ENCODE results near the gene SAMD11.

SAMD11 gene

GRCh38 chr1:917466-918091 is 6.1 kb upstream of the SAMD11 start:
- DNase-seq = no peak

- no peak for DNase-seq
Measured at GRCh38 chr1:918353-918752, 5.4 kb upstream of the SAMD11 start.

- no peak for DNase-seq
Measured at GRCh38 chr1:918843-919242, 4.9 kb upstream of the SAMD11 start.

GRCh38 chr1:919271-919872 is 4.4 kb upstream of the SAMD11 start:
- DNase-seq = no peak

GRCh38 chr1:920010-920409 is 3.7 kb upstream of the SAMD11 start:
- no peak for DNase-seq

GRCh38 chr1:920521-920920 is 3.2 kb upstream of the SAMD11 start:
- no peak for DNase-seq

GRCh38 chr1:921011-921837 is 2.5 kb upstream of the SAMD11 start:
- DNase-seq = no peak

GRCh38 chr1:923991-924655 is 400 bp downstream of the SAMD11 start:
- DNase-seq = no peak

- DNase-seq = no peak
Measured at GRCh38 chr1:924656-925560, 1.2 kb downstream of the SAMD11 start.

GRCh38 chr1:925561-926421 is 2.1 kb downstream of the SAMD11 start:
- no peak for DNase-seq

- DNase-seq = no peak
Measured at GRCh38 chr1:927234-927633, 3.5 kb downstream of the SAMD11 start.

- no peak for DNase-seq
Measured at GRCh38 chr1:927748-928147, 4.0 kb downstream of the SAMD11 start.

- no peak for DNase-seq
Measured at GRCh38 chr1:928825-929661, 5.3 kb downstream of the SAMD11 start.

- DNase-seq = no peak
Measured at GRCh38 chr1:929712-930632, 6.2 kb downstream of the SAMD11 start.

GRCh38 chr1:930633-931138 is 7.0 kb downstream of the SAMD11 start:
- no peak for DNase-seq

GRCh38 chr1:931380-932172 is 7.9 kb downstream of the SAMD11 start:
- no peak for DNase-seq

GRCh38 chr1:932173-932510 is 8.4 kb downstream of the SAMD11 start:
- no peak for DNase-seq

All from NK-92 treated with Interleukin-12 subunit alpha and Interleukin-12 subunit beta, amount 100 ng/mL, for 24 hours (cell line).